ENCODE measurements around the gene PSMG4.

DNA sequence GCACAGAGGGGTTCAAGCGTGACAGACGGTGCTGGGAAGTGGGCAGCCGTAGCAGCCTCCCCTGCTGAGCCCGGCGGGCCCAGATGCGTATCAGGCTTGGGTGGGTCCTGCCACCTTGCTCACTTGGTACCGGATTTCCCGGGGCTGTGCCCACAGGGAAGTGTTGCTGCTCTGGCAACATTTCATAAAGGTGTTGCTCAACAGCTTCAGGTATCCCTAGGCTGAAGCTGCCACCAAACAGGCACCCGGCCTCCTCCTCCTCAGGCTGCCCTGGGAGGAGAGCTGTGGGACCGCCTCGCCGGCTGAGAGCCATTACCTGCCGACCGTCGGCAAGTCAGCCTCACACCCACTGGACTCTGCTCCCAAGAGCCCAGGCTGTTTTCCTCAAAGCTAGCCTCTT is 11.5 kb downstream of the PSMG4 start:
- TF ChIP-seq POLR2AphosphoS5 (IDR thresholded peaks at IDR 0.05; ENCODE audit: low read depth, low read length), result no peak
- no peak for TF ChIP-seq SIN3A (IDR thresholded peaks at IDR 0.05; ENCODE audit: borderline replicate concordance, insufficient read depth, low read length)
- TF ChIP-seq TAF1 (IDR thresholded peaks at IDR 0.05; ENCODE audit: borderline replicate concordance, insufficient read depth, low read length), result no peak
- TF ChIP-seq, protein P1, sequence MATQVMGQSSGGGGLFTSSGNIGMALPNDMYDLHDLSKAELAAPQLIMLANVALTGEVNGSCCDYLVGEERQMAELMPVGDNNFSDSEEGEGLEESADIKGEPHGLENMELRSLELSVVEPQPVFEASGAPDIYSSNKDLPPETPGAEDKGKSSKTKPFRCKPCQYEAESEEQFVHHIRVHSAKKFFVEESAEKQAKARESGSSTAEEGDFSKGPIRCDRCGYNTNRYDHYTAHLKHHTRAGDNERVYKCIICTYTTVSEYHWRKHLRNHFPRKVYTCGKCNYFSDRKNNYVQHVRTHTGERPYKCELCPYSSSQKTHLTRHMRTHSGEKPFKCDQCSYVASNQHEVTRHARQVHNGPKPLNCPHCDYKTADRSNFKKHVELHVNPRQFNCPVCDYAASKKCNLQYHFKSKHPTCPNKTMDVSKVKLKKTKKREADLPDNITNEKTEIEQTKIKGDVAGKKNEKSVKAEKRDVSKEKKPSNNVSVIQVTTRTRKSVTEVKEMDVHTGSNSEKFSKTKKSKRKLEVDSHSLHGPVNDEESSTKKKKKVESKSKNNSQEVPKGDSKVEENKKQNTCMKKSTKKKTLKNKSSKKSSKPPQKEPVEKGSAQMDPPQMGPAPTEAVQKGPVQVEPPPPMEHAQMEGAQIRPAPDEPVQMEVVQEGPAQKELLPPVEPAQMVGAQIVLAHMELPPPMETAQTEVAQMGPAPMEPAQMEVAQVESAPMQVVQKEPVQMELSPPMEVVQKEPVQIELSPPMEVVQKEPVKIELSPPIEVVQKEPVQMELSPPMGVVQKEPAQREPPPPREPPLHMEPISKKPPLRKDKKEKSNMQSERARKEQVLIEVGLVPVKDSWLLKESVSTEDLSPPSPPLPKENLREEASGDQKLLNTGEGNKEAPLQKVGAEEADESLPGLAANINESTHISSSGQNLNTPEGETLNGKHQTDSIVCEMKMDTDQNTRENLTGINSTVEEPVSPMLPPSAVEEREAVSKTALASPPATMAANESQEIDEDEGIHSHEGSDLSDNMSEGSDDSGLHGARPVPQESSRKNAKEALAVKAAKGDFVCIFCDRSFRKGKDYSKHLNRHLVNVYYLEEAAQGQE (IDR thresholded peaks at IDR 0.05; ENCODE audit: insufficient read depth in 1 of 2, low read depth in 2 of 2, low read length in 2 of 2), result no peak

Measured in PFSK-1 (cell line).